ENCODE measurements around the gene SMCR8.

The SMCR8 gene

GRCh38 chr17:18318771-18319450 is 3.8 kb downstream of the SMCR8 start:
- Histone ChIP-seq H3K4me3 (replicated peaks; ENCODE audit: insufficient read depth, low read length) (no peak overlapping the region), H3K27ac (replicated peaks) (no peak overlapping the region), H3K27me3 (ENCODE audit: insufficient read depth, poor library complexity, severe bottlenecking) (no peaks in the 10 kb centered on the region)
- TF ChIP-seq REST (IDR thresholded peaks at IDR 0.05; ENCODE audit: insufficient replicate concordance, low read depth) (no peak), SPI1 (IDR thresholded peaks at IDR 0.05; ENCODE audit: borderline replicate concordance, low read depth) (no peak), GABPA (IDR thresholded peaks at IDR 0.05; ENCODE audit: low read depth) (no peak), CTCF (IDR thresholded peaks at IDR 0.05; ENCODE audit: insufficient read depth, low read length) (no peak), POLR2AphosphoS5 (IDR thresholded peaks at IDR 0.05; ENCODE audit: low read depth) (no peak)
- DNase-seq (ENCODE audit: low read depth in 1 of 2, low spot score in 1 of 2) = no peak

GRCh38 chr17:18319604-18320256 is 4.6 kb downstream of the SMCR8 start:
- no peak overlapping the region for H3K27ac ChIP-seq (replicated peaks)
- no peak for TF ChIP-seq GABPA (IDR thresholded peaks at IDR 0.05; ENCODE audit: low read depth)
- TF ChIP-seq CTCF (IDR thresholded peaks at IDR 0.05; ENCODE audit: insufficient read depth, low read length) = no peak
- no peak for TF ChIP-seq SPI1 (IDR thresholded peaks at IDR 0.05; ENCODE audit: borderline replicate concordance, low read depth)
- no peak for TF ChIP-seq REST (IDR thresholded peaks at IDR 0.05; ENCODE audit: insufficient replicate concordance, low read depth)
- no peak for TF ChIP-seq POLR2AphosphoS5 (IDR thresholded peaks at IDR 0.05; ENCODE audit: low read depth)
- DNase-seq (ENCODE audit: low read depth in 1 of 2, low spot score in 1 of 2) = peak in 1 of 2 experiments; percentile 35
- H3K4me3 ChIP-seq (replicated peaks; ENCODE audit: insufficient read depth, low read length) = no peak overlapping the region
- no peaks in the 10 kb centered on the region for H3K27me3 ChIP-seq (ENCODE audit: insufficient read depth, poor library complexity, severe bottlenecking)

- Histone ChIP-seq H3K27me3 (ENCODE audit: insufficient read depth, poor library complexity, severe bottlenecking) (no peaks in the 10 kb centered on the region), H3K27ac (replicated peaks) (no peak overlapping the region), H3K4me3 (replicated peaks; ENCODE audit: insufficient read depth, low read length) (no peak overlapping the region)
- TF ChIP-seq POLR2AphosphoS5 (IDR thresholded peaks at IDR 0.05; ENCODE audit: low read depth) (no peak), GABPA (IDR thresholded peaks at IDR 0.05; ENCODE audit: low read depth) (no peak), CTCF (IDR thresholded peaks at IDR 0.05; ENCODE audit: insufficient read depth, low read length) (no peak), SPI1 (IDR thresholded peaks at IDR 0.05; ENCODE audit: borderline replicate concordance, low read depth) (no peak), REST (IDR thresholded peaks at IDR 0.05; ENCODE audit: insufficient replicate concordance, low read depth) (no peak)
- no peak for DNase-seq (ENCODE audit: low read depth in 1 of 2, low spot score in 1 of 2)
These were observed 5.2 kb downstream of the SMCR8 start for GRCh38 chr17:18320301-18320700.

Measured in HL-60 (cell line).